ENCODE measurements around the gene DNMBP. TPM values are rescaled to one million over a fixed set of nuclear protein-coding genes. Genes with fewer than 3 reads are reported as not detected.
A peak's percentile ranks its signal among the peaks of the same experiment; 100 is the strongest.

The DNMBP gene
- total RNA-seq, 1 donor from 2014 or later, result 47.5 TPM

- H3K27ac Mint-ChIP-seq, result no peak overlapping the region
- DNase-seq (ENCODE audit: low spot score, unreplicated experiment), result no peak
- H3K4me3 Mint-ChIP-seq (ENCODE audit: low read depth), result no peak overlapping the region
- H3K27me3 Mint-ChIP-seq, result no peaks in the 10 kb centered on the region
- no peak for TF ChIP-seq CTCF (IDR thresholded peaks at IDR 0.05; ENCODE audit: unreplicated experiment)
- no peaks in the 10 kb centered on the region for H3K9me3 Mint-ChIP-seq (ENCODE audit: low read depth)
- H3K36me3 Mint-ChIP-seq (ENCODE audit: insufficient read depth), result peaks cover 4% of the 10 kb centered on the region
- H3K4me1 Mint-ChIP-seq (ENCODE audit: low read depth), result peaks cover 12% of the 10 kb centered on the region
Observed at GRCh38 chr10:99975942-99976809, 33.6 kb downstream of the DNMBP start.

GRCh38 chr10:99975106-99975829 lies 34.5 kb downstream of the DNMBP start:
- H3K4me3 Mint-ChIP-seq (ENCODE audit: low read depth), result no peak overlapping the region
- no peaks in the 10 kb centered on the region for H3K27me3 Mint-ChIP-seq
- peaks cover 10% of the 10 kb centered on the region for H3K36me3 Mint-ChIP-seq (ENCODE audit: insufficient read depth)
- no peak for DNase-seq (ENCODE audit: low spot score, unreplicated experiment)
- H3K4me1 Mint-ChIP-seq (ENCODE audit: low read depth), result peaks cover 10% of the 10 kb centered on the region
- peaks cover 1% of the 10 kb centered on the region for H3K9me3 Mint-ChIP-seq (ENCODE audit: low read depth)
- TF ChIP-seq CTCF (IDR thresholded peaks at IDR 0.05; ENCODE audit: unreplicated experiment), result no peak
- H3K27ac Mint-ChIP-seq, result no peak overlapping the region

DNA sequence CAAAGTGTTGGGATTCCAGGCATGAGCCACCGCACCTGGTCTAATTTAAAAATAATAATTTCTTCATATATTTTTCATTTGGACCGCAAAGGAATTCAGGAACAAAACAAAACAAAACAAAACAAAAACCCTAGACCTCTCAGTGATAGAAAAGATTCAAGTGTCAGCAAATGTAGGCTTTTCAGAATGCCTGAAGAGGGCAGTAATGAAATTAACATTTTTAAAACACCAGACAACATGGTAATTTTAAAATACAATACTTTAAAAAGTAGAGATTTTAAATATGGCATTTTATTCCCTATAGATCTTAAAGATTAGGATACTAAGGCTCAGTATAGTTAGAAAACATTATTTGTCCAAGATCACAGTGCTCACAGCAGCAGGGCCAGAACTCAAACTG lies 36.6 kb downstream of the DNMBP start:
- H3K27ac Mint-ChIP-seq, result no peak overlapping the region
- no peaks in the 10 kb centered on the region for H3K27me3 Mint-ChIP-seq
- H3K9me3 Mint-ChIP-seq (ENCODE audit: low read depth), result peaks cover 7% of the 10 kb centered on the region
- no peak for DNase-seq (ENCODE audit: low spot score, unreplicated experiment)
- no peak overlapping the region for H3K4me3 Mint-ChIP-seq (ENCODE audit: low read depth)
- TF ChIP-seq CTCF (IDR thresholded peaks at IDR 0.05; ENCODE audit: unreplicated experiment), result peak; percentile 9
- H3K36me3 Mint-ChIP-seq (ENCODE audit: insufficient read depth), result peaks cover 21% of the 10 kb centered on the region
- peaks cover 8% of the 10 kb centered on the region for H3K4me1 Mint-ChIP-seq (ENCODE audit: low read depth)

- Mint-ChIP-seq H3K27ac (no peak overlapping the region), H3K9me3 (ENCODE audit: low read depth) (peaks cover 7% of the 10 kb centered on the region), H3K4me3 (ENCODE audit: low read depth) (no peak overlapping the region), H3K36me3 (ENCODE audit: insufficient read depth) (peaks cover 23% of the 10 kb centered on the region), H3K4me1 (ENCODE audit: low read depth) (peaks cover 4% of the 10 kb centered on the region), H3K27me3 (no peaks in the 10 kb centered on the region)
- no peak for DNase-seq (ENCODE audit: low spot score, unreplicated experiment)
- no peak for TF ChIP-seq CTCF (IDR thresholded peaks at IDR 0.05; ENCODE audit: unreplicated experiment)
Observed at GRCh38 chr10:99967961-99968360, 41.8 kb downstream of the DNMBP start.

DNA sequence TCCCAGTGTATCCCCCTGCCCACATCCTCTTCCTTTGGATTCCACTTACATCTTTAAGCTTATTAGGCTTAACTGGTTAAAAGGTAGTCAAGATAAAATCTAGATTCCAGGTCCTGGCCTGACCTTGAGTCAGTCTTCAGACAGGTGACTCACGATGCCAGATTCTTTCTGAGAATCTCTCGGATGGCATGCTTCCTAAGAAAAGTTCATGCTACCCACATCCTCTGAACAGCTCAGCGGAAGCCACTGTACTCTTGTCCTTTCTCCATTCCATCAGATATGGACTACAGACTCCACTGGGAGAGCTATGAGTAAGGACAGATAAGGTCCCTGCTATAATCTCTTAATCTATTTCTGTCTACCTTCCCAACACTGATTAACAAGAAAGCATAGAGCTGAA lies 43.4 kb downstream of the DNMBP start:
- Mint-ChIP-seq H3K27ac (peak overlapping the region; percentile 90), H3K9me3 (ENCODE audit: low read depth) (peaks cover 7% of the 10 kb centered on the region), H3K27me3 (no peaks in the 10 kb centered on the region), H3K36me3 (ENCODE audit: insufficient read depth) (peaks cover 20% of the 10 kb centered on the region), H3K4me3 (ENCODE audit: low read depth) (no peak overlapping the region), H3K4me1 (ENCODE audit: low read depth) (peaks cover 4% of the 10 kb centered on the region)
- no peak for TF ChIP-seq CTCF (IDR thresholded peaks at IDR 0.05; ENCODE audit: unreplicated experiment)
- no peak for DNase-seq (ENCODE audit: low spot score, unreplicated experiment)

Data from progenitor cell of endocrine pancreas (in vitro differentiated cells).